GM19463 (cell line): ENCODE measurements around the gene LZTS2.

ENCODE experiments used
- ATAC-seq: cut with Tn5 transposase; IDR thresholded peaks from one replicate; pipeline ENCODE4 v1.9.1; 2021; ENCODE audit warnings: mild to moderate bottlenecking, moderate library complexity; ENCODE audit not compliant: unreplicated experiment

The LZTS2 gene

GRCh38 chr10:100978121-100978900 lies 21.3 kb upstream of the LZTS2 start:
- no peak for ATAC-seq

GRCh38 chr10:100978901-100979195 lies 20.8 kb upstream of the LZTS2 start:
- no peak for ATAC-seq

- no peak for ATAC-seq
Measured at GRCh38 chr10:100979791-100980272, 19.8 kb upstream of the LZTS2 start.

- ATAC-seq, result no peak
Measured at GRCh38 chr10:100980311-100980710, 19.3 kb upstream of the LZTS2 start.

GRCh38 chr10:100980711-100981110 lies 18.9 kb upstream of the LZTS2 start:
- ATAC-seq, result no peak

GRCh38 chr10:100981178-100981772 lies 18.3 kb upstream of the LZTS2 start:
- no peak for ATAC-seq

GRCh38 chr10:100982916-100983830 lies 16.4 kb upstream of the LZTS2 start:
- ATAC-seq, result no peak

GRCh38 chr10:100983868-100984671 lies 15.5 kb upstream of the LZTS2 start:
- ATAC-seq, result no peak

GRCh38 chr10:100984672-100985177 lies 14.9 kb upstream of the LZTS2 start:
- no peak for ATAC-seq

- ATAC-seq, result no peak
Measured at GRCh38 chr10:100985336-100985735, 14.3 kb upstream of the LZTS2 start.

- no peak for ATAC-seq
Measured at GRCh38 chr10:100986623-100986951, 13.0 kb upstream of the LZTS2 start.

GRCh38 chr10:100986952-100987684 lies 12.5 kb upstream of the LZTS2 start, which contains the start of the genes MRPL43 and TWNK:
Gene MRPL43, minus strand, starts transcription at chr10:100987497. Its CDS starts 54 bp downstream, at chr10:100987443.
Gene TWNK, plus strand, starts transcription at chr10:100987543. Its CDS starts 668 bp downstream, at chr10:100988211.
- ATAC-seq, result peak; percentile 85

GRCh38 chr10:100987685-100988049 lies 11.9 kb upstream of the LZTS2 start:
- ATAC-seq, result no peak

- no peak for ATAC-seq
Measured at GRCh38 chr10:100988166-100988565, 11.4 kb upstream of the LZTS2 start.

- no peak for ATAC-seq
Measured at GRCh38 chr10:100989088-100989487, 10.5 kb upstream of the LZTS2 start.

- no peak for ATAC-seq
Measured at GRCh38 chr10:100993986-100994708, 5.5 kb upstream of the LZTS2 start.

- no peak for ATAC-seq
Measured at GRCh38 chr10:100995181-100995580, 4.4 kb upstream of the LZTS2 start.

- peak; percentile 15 for ATAC-seq
Measured at GRCh38 chr10:100996678-100997359, 2.8 kb upstream of the LZTS2 start.
